HG03460 (cell line): Measurements from ENCODE around the gene VCL.

Experiments used
- ATAC-seq: cut with Tn5 transposase; IDR thresholded peaks from one replicate; pipeline ENCODE4 v1.9.1; 2021; ENCODE audit not compliant: unreplicated experiment

Gene VCL

GRCh38 chr10:74067373-74068352 lies 69.7 kb downstream of the VCL start:
- ATAC-seq, result no peak

GRCh38 chr10:74071157-74071556 lies 73.2 kb downstream of the VCL start:
- no peak for ATAC-seq

- ATAC-seq, result no peak
Measured at GRCh38 chr10:74072503-74072902, 74.6 kb downstream of the VCL start.

- no peak for ATAC-seq
Measured at GRCh38 chr10:74075906-74076305, 78.0 kb downstream of the VCL start.

- ATAC-seq, result no peak
Measured at GRCh38 chr10:74076961-74077360, 79.0 kb downstream of the VCL start.

- ATAC-seq, result no peak
Measured at GRCh38 chr10:74077416-74077815, 79.5 kb downstream of the VCL start.

GRCh38 chr10:74078037-74078436 lies 80.1 kb downstream of the VCL start:
- peak; percentile 62 for ATAC-seq

- no peak for ATAC-seq
Measured at GRCh38 chr10:74079028-74079935, 81.4 kb downstream of the VCL start.

- ATAC-seq, result no peak
Measured at GRCh38 chr10:74079936-74080590, 82.1 kb downstream of the VCL start.

GRCh38 chr10:74081192-74081803 lies 83.4 kb downstream of the VCL start:
- no peak for ATAC-seq

GRCh38 chr10:74081941-74082718 lies 84.2 kb downstream of the VCL start:
- no peak for ATAC-seq

GRCh38 chr10:74083304-74083703 lies 85.4 kb downstream of the VCL start:
- ATAC-seq, result no peak

GRCh38 chr10:74084955-74085354 lies 87.0 kb downstream of the VCL start:
- ATAC-seq, result peak; percentile 69

GRCh38 chr10:74086317-74086716 lies 88.4 kb downstream of the VCL start:
- no peak for ATAC-seq

- no peak for ATAC-seq
Measured at GRCh38 chr10:74088722-74089121, 90.8 kb downstream of the VCL start.

- no peak for ATAC-seq
Measured at GRCh38 chr10:74092372-74092771, 94.5 kb downstream of the VCL start.

- ATAC-seq, result no peak
Measured at GRCh38 chr10:74093530-74094164, 95.7 kb downstream of the VCL start.

GRCh38 chr10:74094231-74094630 lies 96.3 kb downstream of the VCL start:
- ATAC-seq, result no peak

GRCh38 chr10:74096777-74097176 lies 98.9 kb downstream of the VCL start:
- ATAC-seq, result peak; percentile 96
